Lung (tissue), 12 donors: Measurements from ENCODE around the gene GLIS1. TPM values are rescaled to one million over a fixed set of nuclear protein-coding genes. Genes with fewer than 3 reads are reported as not detected.

Experiments used
- ATAC-seq: fragments of 200-7000 bp; cut with Tn5 transposase; one replicate; pipeline ENCODE4 v1.9.1; 2020; ENCODE audit warnings: moderate number of reproducible peaks; ENCODE audit not compliant: insufficient read depth, low FRiP score
- DNase-seq, 3 donors: peaks; one replicate each; pipeline ENCODE4 v3.0.0-alpha.2; 2013 to 2017
- H3K27ac ChIP-seq, 2 donors: one replicate each; pipeline ENCODE4 v1.5.1; 2013; ENCODE audit warnings: mild to moderate bottlenecking in 2 of 2, moderate library complexity in 2 of 2, control low read depth in 1 of 2, inconsistent platforms in 1 of 2, low read depth in 1 of 2, low read length in 1 of 2
- H3K27me3 ChIP-seq, 3 donors: one replicate each; pipeline ENCODE4 v1.5.1; 2013; ENCODE audit warnings: low read length in 2 of 3; ENCODE audit not compliant: control insufficient read depth in 3 of 3, insufficient read depth in 3 of 3
- H3K36me3 ChIP-seq, 4 donors: one replicate each; pipeline ENCODE4 v1.5.1; 2013; ENCODE audit warnings: low read length in 4 of 4, mild to moderate bottlenecking in 1 of 4, moderate library complexity in 1 of 4; ENCODE audit not compliant: control insufficient read depth in 4 of 4, insufficient read depth in 4 of 4
- H3K4me1 ChIP-seq, 5 donors: one replicate each; pipeline ENCODE4 v1.5.1; 2013; ENCODE audit warnings: low read length in 5 of 5, mild to moderate bottlenecking in 2 of 5, moderate library complexity in 1 of 5; ENCODE audit not compliant: control insufficient read depth in 5 of 5, insufficient read depth in 5 of 5
- H3K4me3 ChIP-seq: one replicate; pipeline ENCODE4 v1.5.1; 2013; ENCODE audit warnings: mild to moderate bottlenecking, control low read depth, moderate library complexity
- H3K9ac ChIP-seq, 2 donors: one replicate each; pipeline ENCODE4 v1.5.1; 2013; ENCODE audit warnings: low read length in 2 of 2, control low read depth in 1 of 2; ENCODE audit not compliant: insufficient read depth in 1 of 2
- H3K9me3 ChIP-seq, 4 donors: one replicate each; pipeline ENCODE4 v1.5.1; 2013; ENCODE audit warnings: low read length in 3 of 4, mild to moderate bottlenecking in 1 of 4, moderate library complexity in 1 of 4; ENCODE audit not compliant: control insufficient read depth in 4 of 4, insufficient read depth in 3 of 4
- CTCF ChIP-seq: IDR thresholded peaks from 2 replicates; pipeline ENCODE4 v1.5.1; 2012; ENCODE audit warnings: mild to moderate bottlenecking; ENCODE audit errors: control extremely low read depth, extremely low read depth
- WGBS, 2 donors: extraction: QIAGEN DNeasy Blood & Tissue Kit; methylation state at CpG; one replicate each; pipeline ENCODE4 v1.1.7; 2013; 5-methylcytosine and 5-hydroxymethylcytosine counted together
- polyA plus RNA-seq, 2 donors: library from polyadenylated mRNA; stranded (reverse); fragments of 200-250 nt; gene quantifications; one replicate each; pipeline ENCODE4 v1.2.1, GENCODE V29; 2013
- total RNA-seq, 2 donors: library from RNA; depleted of rRNA in 1 of 2; stranded (reverse); fragments of >200 nt in 1 of 2; gene quantifications; one replicate each; pipeline ENCODE4 v1.2.1, GENCODE V29; 2014 to 2021
- donor health status: control.
- donor health status: control.
- donor health status: Bipolar disorder and iron deficiency.
- donor health status: healthy.
- donor health status: DM: yes; HTN: yes; CAD: no.

Gene GLIS1
- total and polyA plus RNA-seq, 4 donors = 0.05 to 0.18 (median 0.17) TPM; not detected in 1

- H3K9me3 ChIP-seq = peaks cover 0 to 4% (median 0%) of the 10 kb centered on the region in 4 donors
- ATAC-seq = no peak
- no peaks in the 10 kb centered on the region for H3K36me3 ChIP-seq
- no peak overlapping the region for H3K27ac ChIP-seq
- H3K4me3 ChIP-seq = no peak overlapping the region
- H3K4me1 ChIP-seq = no peaks in the 10 kb centered on the region
- H3K27me3 ChIP-seq = no peaks in the 10 kb centered on the region
- no peak for DNase-seq
- no peak for TF ChIP-seq CTCF
- H3K9ac ChIP-seq = no peak overlapping the region
- 85 to 90% methylated on average over 7 of the region's 7 CpGs for WGBS, 2 donors
Measured at GRCh38 chr1:53629101-53629691, 109.8 kb downstream of the GLIS1 start.

- Histone ChIP-seq H3K9me3 (peaks cover 0 to 4% (median 0%) of the 10 kb centered on the region in 4 donors), H3K27ac (no peak overlapping the region), H3K4me3 (no peak overlapping the region), H3K4me1 (no peaks in the 10 kb centered on the region), H3K27me3 (no peaks in the 10 kb centered on the region), H3K9ac (no peak overlapping the region), H3K36me3 (no peaks in the 10 kb centered on the region)
- 89 to 92% methylated on average over 14 of the region's 14 CpGs for WGBS, 2 donors
- DNase-seq = no peak
- TF ChIP-seq CTCF = no peak
- no peak for ATAC-seq
Measured at GRCh38 chr1:53628286-53628955, 110.5 kb downstream of the GLIS1 start.

GRCh38 chr1:53627666-53628065 is 111.3 kb downstream of the GLIS1 start:
- Histone ChIP-seq H3K9me3 (peaks cover 0 to 4% (median 0%) of the 10 kb centered on the region in 4 donors), H3K27ac (no peak overlapping the region), H3K27me3 (no peaks in the 10 kb centered on the region), H3K4me3 (no peak overlapping the region), H3K4me1 (no peaks in the 10 kb centered on the region), H3K36me3 (no peaks in the 10 kb centered on the region), H3K9ac (no peak overlapping the region)
- DNase-seq = no peak
- no peak for TF ChIP-seq CTCF
- no peak for ATAC-seq
- WGBS, 2 donors = 93 to 100% methylated on average over 1 of the region's 1 CpG
